ENCODE data around the gene FBXO3. TPM values are rescaled to one million over a fixed set of nuclear protein-coding genes. Genes with fewer than 3 reads are reported as not detected.
"Not testable (repeated sequence)": the region's sequence is repeated elsewhere in the genome, so short reads cannot be mapped to it uniquely, and the experiment has no call there.

Gene FBXO3
- total RNA-seq (2014; rRNA removed; shearing (Covaris generic); ENCODE audit: low replicate concordance) = 12.9 and 42.0 TPM in 2 replicates

GRCh38 chr11:33773987-33774735 is at the start of gene FBXO3:
FBXO3 (minus strand) TSS chr11:33774520; CDS start chr11:33774497, 23 bp downstream.
- Histone ChIP-seq H3K79me2 (ENCODE audit: low read length) (no peaks in the 10 kb centered on the region), H3K9me2 (replicated peaks; ENCODE audit: insufficient read depth, low read length) (no peaks in the 10 kb centered on the region), H3K9me3 (ENCODE audit: low read length) (no peaks in the 10 kb centered on the region), H3K4me3 (ENCODE audit: low read length) (peak within 1 kb of the TSS; percentile 99), H3K27ac (ENCODE audit: low read length) (no peak within 1 kb of the TSS), H4K20me1 (ENCODE audit: insufficient read depth, low read depth, low read length) (peaks cover 22% of the 10 kb centered on the region), H3K36me3 (ENCODE audit: insufficient read depth, low read length) (peaks cover 3% of the 10 kb centered on the region; the same call in 1 of the 2 replicates), H3K4me2 (ENCODE audit: low read depth, low read length, poor library complexity, severe bottlenecking) (peak within 1 kb of the TSS; percentile 100), H2AFZ (ENCODE audit: low read length) (peak within 1 kb of the TSS; percentile 99), H3K9ac (ENCODE audit: low read length) (peak within 1 kb of the TSS; percentile 87), H3K27me3 (ENCODE audit: low read length) (peaks cover 5% of the 10 kb centered on the region; the same call in 1 of the 2 replicates), H3K4me1 (ENCODE audit: low read length) (peaks cover 34% of the 10 kb centered on the region)
- DNase-seq = peak; percentile 94

GRCh38 chr11:33822981-33823380 is 48.7 kb upstream of the FBXO3 start:
- H3K79me2 ChIP-seq (ENCODE audit: low read length); H3K9ac ChIP-seq (ENCODE audit: low read length); H4K20me1 ChIP-seq (ENCODE audit: insufficient read depth, low read depth, low read length); H3K9me3 ChIP-seq (ENCODE audit: low read length); H3K9me2 ChIP-seq (replicated peaks; ENCODE audit: insufficient read depth, low read length); H3K27me3 ChIP-seq (ENCODE audit: low read length); H3K4me3 ChIP-seq (ENCODE audit: low read length); H3K36me3 ChIP-seq (ENCODE audit: insufficient read depth, low read length); H3K4me1 ChIP-seq (ENCODE audit: low read length); H3K27ac ChIP-seq (ENCODE audit: low read length); DNase-seq; H2AFZ ChIP-seq (ENCODE audit: low read length); H3K4me2 ChIP-seq (ENCODE audit: low read depth, low read length, poor library complexity, severe bottlenecking): not testable (repeated sequence)

- H3K27ac ChIP-seq (ENCODE audit: low read length) = no peak overlapping the region
- no peak overlapping the region for H3K4me3 ChIP-seq (ENCODE audit: low read length)
- no peak overlapping the region for H2AFZ ChIP-seq (ENCODE audit: low read length)
- H3K4me1 ChIP-seq (ENCODE audit: low read length) = no peaks in the 10 kb centered on the region
- no peaks in the 10 kb centered on the region for H3K36me3 ChIP-seq (ENCODE audit: insufficient read depth, low read length)
- H3K4me2 ChIP-seq (ENCODE audit: low read depth, low read length, poor library complexity, severe bottlenecking) = no peak overlapping the region
- no peaks in the 10 kb centered on the region for H3K9me2 ChIP-seq (replicated peaks; ENCODE audit: insufficient read depth, low read length)
- no peaks in the 10 kb centered on the region for H3K79me2 ChIP-seq (ENCODE audit: low read length)
- no peak overlapping the region for H3K9ac ChIP-seq (ENCODE audit: low read length)
- no peaks in the 10 kb centered on the region for H3K27me3 ChIP-seq (ENCODE audit: low read length)
- peak; percentile 28 for DNase-seq
- no peaks in the 10 kb centered on the region for H4K20me1 ChIP-seq (ENCODE audit: insufficient read depth, low read depth, low read length)
- H3K9me3 ChIP-seq (ENCODE audit: low read length) = no peaks in the 10 kb centered on the region
Measured at GRCh38 chr11:33819278-33820035, 45.1 kb upstream of the FBXO3 start.

GRCh38 chr11:33808228-33808828 is 34.0 kb upstream of the FBXO3 start:
- no peaks in the 10 kb centered on the region for H3K36me3 ChIP-seq (ENCODE audit: insufficient read depth, low read length)
- H3K4me3 ChIP-seq (ENCODE audit: low read length) = no peak overlapping the region
- no peak overlapping the region for H3K27ac ChIP-seq (ENCODE audit: low read length)
- no peaks in the 10 kb centered on the region for H3K4me1 ChIP-seq (ENCODE audit: low read length)
- DNase-seq = peak; percentile 91
- no peaks in the 10 kb centered on the region for H4K20me1 ChIP-seq (ENCODE audit: insufficient read depth, low read depth, low read length)
- no peak overlapping the region for H3K4me2 ChIP-seq (ENCODE audit: low read depth, low read length, poor library complexity, severe bottlenecking)
- no peaks in the 10 kb centered on the region for H3K9me3 ChIP-seq (ENCODE audit: low read length)
- H3K9me2 ChIP-seq (replicated peaks; ENCODE audit: insufficient read depth, low read length) = no peaks in the 10 kb centered on the region
- no peak overlapping the region for H2AFZ ChIP-seq (ENCODE audit: low read length)
- H3K9ac ChIP-seq (ENCODE audit: low read length) = no peak overlapping the region
- H3K79me2 ChIP-seq (ENCODE audit: low read length) = no peaks in the 10 kb centered on the region
- no peaks in the 10 kb centered on the region for H3K27me3 ChIP-seq (ENCODE audit: low read length)

- Histone ChIP-seq H3K9me2 (replicated peaks; ENCODE audit: insufficient read depth, low read length) (no peaks in the 10 kb centered on the region), H4K20me1 (ENCODE audit: insufficient read depth, low read depth, low read length) (no peaks in the 10 kb centered on the region), H3K79me2 (ENCODE audit: low read length) (no peaks in the 10 kb centered on the region), H3K9ac (ENCODE audit: low read length) (no peak overlapping the region), H3K4me1 (ENCODE audit: low read length) (no peaks in the 10 kb centered on the region), H3K4me2 (ENCODE audit: low read depth, low read length, poor library complexity, severe bottlenecking) (no peak overlapping the region), H3K27ac (ENCODE audit: low read length) (no peak overlapping the region), H3K4me3 (ENCODE audit: low read length) (no peak overlapping the region), H3K9me3 (ENCODE audit: low read length) (no peaks in the 10 kb centered on the region), H3K27me3 (ENCODE audit: low read length) (no peaks in the 10 kb centered on the region), H2AFZ (ENCODE audit: low read length) (no peak overlapping the region), H3K36me3 (ENCODE audit: insufficient read depth, low read length) (no peaks in the 10 kb centered on the region)
- DNase-seq = no peak
Measured at GRCh38 chr11:33804471-33804870, 30.2 kb upstream of the FBXO3 start.

GRCh38 chr11:33802194-33802950 is 28.1 kb upstream of the FBXO3 start:
- Histone ChIP-seq H3K4me2 (ENCODE audit: low read depth, low read length, poor library complexity, severe bottlenecking) (no peak overlapping the region), H3K4me3 (ENCODE audit: low read length) (no peak overlapping the region), H3K27ac (ENCODE audit: low read length) (no peak overlapping the region), H3K9ac (ENCODE audit: low read length) (no peak overlapping the region), H3K36me3 (ENCODE audit: insufficient read depth, low read length) (no peaks in the 10 kb centered on the region), H3K9me2 (replicated peaks; ENCODE audit: insufficient read depth, low read length) (no peaks in the 10 kb centered on the region), H2AFZ (ENCODE audit: low read length) (no peak overlapping the region), H4K20me1 (ENCODE audit: insufficient read depth, low read depth, low read length) (no peaks in the 10 kb centered on the region), H3K27me3 (ENCODE audit: low read length) (no peaks in the 10 kb centered on the region), H3K79me2 (ENCODE audit: low read length) (no peaks in the 10 kb centered on the region), H3K9me3 (ENCODE audit: low read length) (no peaks in the 10 kb centered on the region), H3K4me1 (ENCODE audit: low read length) (no peaks in the 10 kb centered on the region)
- DNase-seq = no peak

DNA sequence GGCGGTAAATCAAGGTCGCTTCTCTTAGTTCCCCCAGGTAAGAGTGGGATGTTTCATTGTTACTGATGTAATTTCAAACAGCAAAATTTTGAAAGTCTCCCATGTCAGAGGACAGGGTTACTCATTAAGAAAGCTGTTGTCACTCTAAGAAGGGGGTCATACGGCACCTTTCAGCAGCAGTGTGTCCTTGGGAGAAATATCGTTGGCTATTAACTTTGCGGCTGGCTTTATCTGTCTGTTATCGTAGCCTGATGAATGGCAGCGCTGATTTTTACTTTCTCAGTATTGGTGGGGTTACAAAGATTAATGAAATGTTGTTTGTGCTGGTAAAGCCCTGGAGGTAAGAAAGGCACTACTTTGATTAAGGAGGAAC is 27.5 kb upstream of the FBXO3 start:
- Histone ChIP-seq H3K9ac (ENCODE audit: low read length) (no peak overlapping the region), H3K27ac (ENCODE audit: low read length) (no peak overlapping the region), H2AFZ (ENCODE audit: low read length) (no peak overlapping the region), H3K4me3 (ENCODE audit: low read length) (no peak overlapping the region), H4K20me1 (ENCODE audit: insufficient read depth, low read depth, low read length) (no peaks in the 10 kb centered on the region), H3K36me3 (ENCODE audit: insufficient read depth, low read length) (no peaks in the 10 kb centered on the region), H3K4me2 (ENCODE audit: low read depth, low read length, poor library complexity, severe bottlenecking) (no peak overlapping the region), H3K9me3 (ENCODE audit: low read length) (no peaks in the 10 kb centered on the region), H3K27me3 (ENCODE audit: low read length) (no peaks in the 10 kb centered on the region), H3K9me2 (replicated peaks; ENCODE audit: insufficient read depth, low read length) (no peaks in the 10 kb centered on the region), H3K4me1 (ENCODE audit: low read length) (no peaks in the 10 kb centered on the region), H3K79me2 (ENCODE audit: low read length) (no peaks in the 10 kb centered on the region)
- no peak for DNase-seq

Data from Karpas-422 (cell line).